ENCODE results near the gene ACVRL1.

ACVRL1 gene

DNA sequence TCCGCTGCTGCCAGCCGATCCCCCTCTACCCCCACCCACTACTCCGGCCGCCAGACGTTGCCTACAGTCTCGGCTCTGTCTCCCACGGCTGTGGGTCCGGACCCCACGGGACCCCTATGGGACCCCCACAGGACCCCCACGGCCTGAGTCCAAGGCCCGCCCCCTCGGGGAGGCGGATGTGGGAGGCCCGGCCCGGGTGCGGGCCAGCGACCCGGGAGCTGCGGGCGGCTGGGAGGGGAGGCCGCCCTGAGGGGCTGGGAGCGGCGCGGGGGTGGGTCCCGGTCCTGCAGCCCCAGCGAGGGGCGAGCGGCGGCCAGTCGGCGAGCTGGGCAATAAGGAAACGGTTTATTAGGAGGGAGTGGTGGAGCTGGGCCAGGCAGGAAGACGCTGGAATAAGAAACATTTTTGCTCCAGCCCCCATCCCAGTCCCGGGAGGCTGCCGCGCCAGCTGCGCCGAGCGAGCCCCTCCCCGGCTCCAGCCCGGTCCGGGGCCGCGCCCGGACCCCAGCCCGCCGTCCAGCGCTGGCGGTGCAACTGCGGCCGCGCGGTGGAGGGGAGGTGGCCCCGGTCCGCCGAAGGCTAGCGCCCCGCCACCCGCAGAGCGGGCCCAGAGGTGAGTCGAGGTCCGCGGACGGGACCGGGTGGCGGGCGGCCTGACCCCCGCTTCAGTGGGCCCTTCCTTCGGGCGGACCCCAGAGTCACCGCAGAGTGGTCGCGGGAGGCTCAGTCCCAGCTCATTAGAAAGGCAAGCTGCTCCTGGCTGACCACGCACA lies at the start of gene ACVRL1:
Gene ACVRL1 (plus strand): TSS at position 422 of the 773 bp plus-strand sequence. CDS start 4,971 bp downstream, outside the sequence.
- DNase-seq = no peak

- no peak for DNase-seq
These were observed 46.3 kb upstream of the ACVRL1 start for GRCh38 chr12:51860986-51861385.

DNA sequence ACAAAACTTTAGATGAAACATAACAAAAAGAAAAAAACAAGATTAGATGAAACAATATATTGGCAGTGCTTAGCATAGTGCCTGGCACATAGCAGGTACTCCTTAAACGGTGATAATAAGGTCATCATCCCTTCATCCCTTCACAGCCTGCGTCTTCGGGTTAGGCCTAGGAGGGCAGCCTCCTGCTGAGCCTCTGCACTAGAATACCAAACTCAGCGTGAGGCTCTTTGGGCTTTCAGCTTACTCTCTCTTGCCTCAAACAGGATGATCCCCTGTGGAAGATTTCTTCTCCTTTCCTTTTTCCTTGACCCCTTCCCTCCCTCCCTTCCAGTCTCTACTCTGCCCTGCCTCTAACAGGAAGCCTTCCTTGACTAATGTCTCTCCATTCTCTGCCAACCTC lies 44.4 kb upstream of the ACVRL1 start:
- no peak for DNase-seq

GRCh38 chr12:51863363-51863932 lies 43.9 kb upstream of the ACVRL1 start:
- no peak for DNase-seq

GRCh38 chr12:51863933-51864832 lies 43.1 kb upstream of the ACVRL1 start:
- DNase-seq = peak in 1 of 2 experiments; percentile 30

DNA sequence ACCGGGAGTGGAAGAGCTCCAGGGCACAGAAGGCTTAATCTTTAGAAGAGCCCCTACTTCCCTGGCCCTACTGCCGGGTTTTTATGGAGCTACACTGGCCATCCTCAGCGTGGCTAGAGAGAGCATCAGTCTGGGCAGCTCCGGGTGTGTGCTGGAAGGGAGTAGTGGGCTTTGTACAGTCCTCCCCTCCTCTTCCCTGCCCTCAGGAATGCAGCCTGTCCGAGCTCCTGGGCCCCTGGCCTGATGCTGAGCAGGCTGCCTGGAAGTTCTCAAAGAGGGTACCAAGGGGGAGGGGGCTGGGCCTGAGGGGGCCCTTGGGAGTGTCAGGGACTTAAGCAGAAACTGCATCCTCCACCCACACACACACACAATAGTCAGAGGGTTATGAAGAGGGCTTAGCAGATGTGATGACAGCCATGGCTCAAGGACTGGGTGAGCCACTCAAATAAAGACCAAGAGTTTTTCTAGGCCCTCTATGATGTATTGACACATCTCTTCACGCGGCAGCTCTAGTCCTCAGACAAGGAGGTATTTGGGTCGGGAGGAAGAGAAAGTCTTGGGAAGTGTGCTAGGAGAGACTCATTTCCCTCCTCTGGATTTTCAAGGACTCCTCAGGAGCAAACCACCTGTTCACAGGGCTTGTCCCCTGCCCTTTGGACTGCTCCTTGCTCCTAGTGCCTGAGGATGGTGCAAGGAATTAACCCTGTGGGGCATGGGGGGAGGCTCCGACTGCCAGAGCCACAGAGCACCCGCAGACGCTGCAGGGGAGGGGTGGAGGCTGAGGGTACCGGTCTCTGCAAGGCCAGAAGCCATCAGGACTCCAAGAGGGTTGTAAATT lies 42.3 kb upstream of the ACVRL1 start:
- DNase-seq = no peak

DNA sequence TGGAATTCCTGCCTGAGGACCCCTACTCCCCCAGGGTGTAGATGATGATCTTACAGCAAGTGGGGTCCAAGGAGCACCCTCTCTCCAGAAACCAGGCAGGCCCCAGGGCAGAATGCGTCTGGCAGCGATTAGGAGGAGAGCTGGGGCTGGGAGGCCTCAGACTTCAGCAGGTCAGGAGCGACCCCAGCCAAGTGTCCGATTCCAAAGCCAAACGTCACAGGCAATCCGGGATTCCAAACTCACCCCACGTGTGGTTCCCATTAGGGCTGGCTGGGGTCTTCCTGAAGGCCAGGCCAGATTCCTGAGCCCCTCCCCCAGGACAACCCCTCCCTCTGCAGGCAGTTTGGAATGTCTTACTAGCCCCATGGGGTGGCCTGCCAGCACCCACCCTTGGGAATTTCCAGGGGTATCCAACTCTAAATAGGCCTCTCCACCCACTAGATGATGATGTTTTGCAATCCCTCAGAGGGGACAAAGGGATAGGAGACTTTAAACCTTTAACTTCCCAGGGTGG lies 41.5 kb upstream of the ACVRL1 start:
- DNase-seq = no peak

GRCh38 chr12:51866324-51866723 lies 41.0 kb upstream of the ACVRL1 start:
- DNase-seq = no peak

DNA sequence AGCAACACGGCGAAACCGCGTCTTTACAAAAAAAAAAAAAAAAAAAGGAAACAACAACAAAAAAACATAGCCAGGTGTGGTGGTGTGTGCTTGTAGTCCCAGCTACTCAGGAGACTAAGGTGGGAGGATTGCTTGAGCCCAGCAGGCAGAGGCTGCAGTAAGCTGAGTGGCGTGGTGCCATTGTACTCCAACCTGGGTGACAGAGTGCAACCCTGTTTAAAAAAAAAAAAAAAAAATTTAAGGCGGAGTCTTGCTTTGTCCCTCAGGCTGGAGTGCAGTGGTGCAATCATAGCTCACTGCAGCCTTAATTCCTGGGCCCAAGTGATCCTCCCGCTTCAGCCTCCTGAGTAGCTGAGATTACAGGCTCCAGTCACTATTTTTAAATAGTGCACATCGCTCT lies 40.5 kb upstream of the ACVRL1 start:
- DNase-seq = no peak

DNA sequence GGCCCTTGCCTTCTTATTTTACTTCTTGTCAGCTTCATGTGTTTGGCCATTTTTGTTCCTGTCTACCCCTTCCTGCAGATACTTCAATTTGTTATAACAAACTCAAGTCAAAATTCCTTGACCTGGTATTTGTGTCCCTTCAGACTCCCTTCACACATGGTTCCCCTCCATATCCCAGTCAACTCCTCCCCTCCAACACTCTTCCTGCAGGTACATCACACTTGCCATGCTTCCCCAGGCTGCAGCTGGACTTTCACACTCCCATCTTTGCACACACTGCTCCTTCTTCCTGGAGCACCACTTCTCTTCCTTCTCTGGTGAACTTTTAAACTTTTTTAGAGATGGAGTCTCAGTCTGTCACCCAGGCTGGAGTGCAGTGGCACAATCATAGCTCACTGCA lies 39.9 kb upstream of the ACVRL1 start:
- no peak for DNase-seq

DNA sequence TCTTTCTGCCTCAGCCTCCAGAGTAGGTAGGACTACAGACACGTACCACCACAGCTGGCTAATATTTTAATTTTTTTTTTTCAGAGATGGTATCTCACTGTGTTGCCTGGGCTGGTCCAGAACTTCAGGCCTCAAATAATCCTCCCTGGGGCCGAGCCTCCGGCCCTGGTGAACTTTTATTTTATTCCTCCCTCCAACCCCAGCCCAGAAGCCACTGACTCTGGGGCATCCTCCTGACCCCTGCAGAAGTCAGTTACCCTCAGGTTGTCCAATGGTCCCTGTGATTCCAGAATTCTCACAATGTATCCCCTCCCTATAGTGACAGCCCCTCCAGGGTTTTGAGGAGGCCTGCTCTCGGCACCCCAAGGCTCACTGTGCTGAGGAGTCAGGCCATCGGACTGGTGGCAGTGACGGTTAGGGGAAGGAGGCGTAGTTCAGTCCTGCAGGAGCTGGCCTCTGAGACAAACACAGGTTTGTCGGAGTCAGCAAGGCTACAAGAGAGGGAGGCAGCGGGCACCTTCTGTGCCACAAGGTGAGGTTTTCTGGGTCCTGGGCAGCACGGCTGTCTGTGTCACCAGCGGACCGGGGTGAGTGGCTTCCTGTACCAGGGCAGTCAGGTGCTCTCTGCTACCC lies 39.4 kb upstream of the ACVRL1 start:
- no peak for DNase-seq

DNA sequence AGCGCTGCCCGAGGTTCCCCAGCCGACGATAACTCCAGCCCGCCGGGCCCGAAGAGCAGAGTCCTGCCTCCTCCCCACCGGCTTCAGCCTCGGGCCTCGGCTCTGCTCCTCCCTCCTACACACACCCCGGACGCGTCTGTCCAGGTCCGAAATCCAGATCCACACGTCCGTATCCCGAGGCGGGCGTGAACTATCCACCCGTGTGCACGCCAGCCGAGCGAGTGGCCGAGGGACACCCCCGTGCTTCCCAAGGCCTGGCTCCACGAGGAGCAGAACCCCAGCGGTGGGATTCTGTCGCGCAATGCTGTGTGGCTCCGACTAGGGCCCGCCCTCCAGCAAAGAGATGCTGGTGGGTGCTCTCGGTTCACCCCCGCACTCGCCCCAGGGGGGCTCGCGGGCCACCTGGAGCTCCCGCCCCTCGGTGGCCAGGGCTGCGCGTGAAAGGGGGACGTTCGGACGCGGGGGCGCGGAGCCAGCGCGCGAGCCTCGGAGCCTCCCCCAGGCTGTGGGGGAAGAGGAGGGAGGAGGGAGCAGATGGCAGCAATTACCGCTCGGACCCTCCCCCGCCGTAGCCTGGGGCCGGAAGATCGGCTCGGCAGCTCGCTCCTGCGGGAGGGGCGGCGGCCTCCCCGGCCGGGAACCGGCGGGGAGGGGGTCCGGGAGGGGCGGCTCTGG lies 38.3 kb upstream of the ACVRL1 start:
- no peak for DNase-seq

- no peak for DNase-seq
These were observed 37.8 kb upstream of the ACVRL1 start for GRCh38 chr12:51869496-51869865.

DNA sequence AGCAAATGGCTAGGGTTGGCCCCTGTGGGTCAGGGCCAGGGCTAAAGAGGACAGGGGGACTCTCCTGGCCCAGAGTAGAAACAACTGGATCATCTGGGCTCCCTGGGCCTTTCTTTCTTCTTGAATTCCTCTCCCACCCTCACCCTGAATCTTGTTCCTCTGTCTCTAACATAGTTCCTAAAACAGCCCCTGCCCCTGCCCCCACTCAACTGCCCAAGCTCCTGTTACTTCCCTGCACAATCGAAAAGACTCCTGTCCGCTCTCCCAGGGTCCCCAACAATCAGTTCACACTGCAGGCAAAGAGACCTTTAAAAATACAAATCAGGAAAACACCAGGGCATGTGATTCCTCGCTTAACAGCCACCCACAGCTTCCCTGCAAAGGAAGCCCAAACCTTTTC lies 37.4 kb upstream of the ACVRL1 start:
- DNase-seq = no peak

- no peak for DNase-seq
These were observed 36.8 kb upstream of the ACVRL1 start for GRCh38 chr12:51870504-51870903.

GRCh38 chr12:51871126-51871525 lies 36.2 kb upstream of the ACVRL1 start:
- DNase-seq = no peak

DNA sequence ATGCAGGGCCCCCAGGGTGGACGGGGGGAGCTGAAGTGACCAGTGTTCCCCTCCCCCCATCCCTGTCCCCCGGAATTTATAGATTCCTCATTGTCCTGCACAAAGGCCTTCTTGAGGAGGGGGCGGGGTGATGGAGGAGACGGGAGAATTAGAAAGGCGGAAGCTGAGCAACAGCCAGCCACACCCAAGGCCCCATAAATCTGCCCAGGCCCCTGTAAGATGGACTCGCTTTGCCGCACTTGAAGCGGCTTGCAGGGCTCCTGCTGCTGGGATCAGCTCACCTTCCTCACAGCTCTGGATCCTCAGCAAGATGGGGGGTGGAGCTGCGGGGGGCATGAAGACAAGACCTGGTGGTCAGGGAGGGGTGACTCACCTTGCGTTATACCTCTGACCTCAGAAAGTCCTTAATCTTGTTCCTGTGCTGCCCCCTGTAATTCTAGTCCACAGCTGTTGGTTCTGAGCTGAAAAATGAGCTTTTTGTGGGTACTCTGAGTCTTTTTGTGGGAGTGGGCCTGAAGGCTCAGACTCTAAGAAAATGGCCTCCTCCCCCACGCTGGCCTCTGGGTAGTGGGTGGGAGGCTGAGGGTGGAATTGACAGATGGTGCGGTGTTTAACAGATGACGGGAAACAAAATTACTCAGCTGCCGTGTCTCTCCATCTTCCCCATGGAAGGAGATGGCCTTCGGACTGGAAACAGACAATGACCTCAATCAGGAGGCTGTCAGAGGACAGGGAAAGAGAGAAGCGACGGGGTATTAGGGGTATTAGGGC lies 35.2 kb upstream of the ACVRL1 start:
- no peak for DNase-seq

DNA sequence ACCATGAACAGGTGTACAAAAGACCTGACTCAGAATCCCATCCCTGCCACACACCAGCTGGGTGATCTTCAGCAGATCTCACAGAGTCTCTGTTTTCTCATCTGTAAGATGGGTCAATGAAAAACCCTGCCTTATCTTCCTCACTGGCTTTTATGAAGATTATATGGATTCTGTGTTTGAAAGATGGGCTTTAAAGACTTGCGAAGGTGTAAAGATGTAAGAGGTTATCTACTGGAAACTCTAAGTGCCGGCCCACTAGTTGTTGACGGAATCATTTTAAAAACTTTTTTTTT lies 34.7 kb upstream of the ACVRL1 start:
- DNase-seq = no peak

- DNase-seq = no peak
These were observed 33.9 kb upstream of the ACVRL1 start for GRCh38 chr12:51873251-51873994.

GRCh38 chr12:51874000-51874399 lies 33.3 kb upstream of the ACVRL1 start:
- DNase-seq = no peak

Measured in cerebellar nuclear complex (tissue), 1 donor.